ENCODE results near the gene RTEL1.
"Not testable (repeated sequence)": the region's sequence is repeated elsewhere in the genome, so short reads cannot be mapped to it uniquely, and the experiment has no call there.

RTEL1 gene

GRCh38 chr20:63660174-63660573 is 2.1 kb downstream of the RTEL1 start:
- not testable (repeated sequence) for ATAC-seq

GRCh38 chr20:63660622-63661021 is 2.5 kb downstream of the RTEL1 start:
- ATAC-seq, result no peak
- TF ChIP-seq ISL1 (CRISPR knock-in tag; IDR thresholded peaks at IDR 0.05), result no peak
- TF ChIP-seq TOX (CRISPR knock-in tag; IDR thresholded peaks at IDR 0.05; ENCODE audit: borderline replicate concordance), result no peak

- no peak for ATAC-seq
- no peak for TF ChIP-seq GLIS3 (CRISPR knock-in tag; IDR thresholded peaks at IDR 0.05)
- no peak for TF ChIP-seq ARNTL (CRISPR knock-in tag; IDR thresholded peaks at IDR 0.05; ENCODE audit: borderline replicate concordance, low read depth)
- no peak for TF ChIP-seq ISL1 (CRISPR knock-in tag; IDR thresholded peaks at IDR 0.05)
- TF ChIP-seq CSDC2 (CRISPR knock-in tag; IDR thresholded peaks at IDR 0.05), result no peak
- no peak for TF ChIP-seq TCF4 (CRISPR knock-in tag; IDR thresholded peaks at IDR 0.05; ENCODE audit: borderline replicate concordance)
- TF ChIP-seq ESRRG (CRISPR knock-in tag; IDR thresholded peaks at IDR 0.05), result no peak
Measured at GRCh38 chr20:63661108-63661507, 3.0 kb downstream of the RTEL1 start.

GRCh38 chr20:63661959-63662812 is 4.1 kb downstream of the RTEL1 start:
- ATAC-seq, result no peak
- TF ChIP-seq BACH2 (CRISPR knock-in tag; IDR thresholded peaks at IDR 0.05; ENCODE audit: borderline replicate concordance) (no peak), ISL1 (CRISPR knock-in tag; IDR thresholded peaks at IDR 0.05) (no peak), CSRNP3 (CRISPR knock-in tag; IDR thresholded peaks at IDR 0.05) (no peak), ZNF8 (CRISPR knock-in tag; IDR thresholded peaks at IDR 0.05) (no peak)

GRCh38 chr20:63662813-63663189 is 4.7 kb downstream of the RTEL1 start:
- TF ChIP-seq TCF4 (CRISPR knock-in tag; IDR thresholded peaks at IDR 0.05; ENCODE audit: borderline replicate concordance) (no peak), CSDC2 (CRISPR knock-in tag; IDR thresholded peaks at IDR 0.05) (no peak), TOX (CRISPR knock-in tag; IDR thresholded peaks at IDR 0.05; ENCODE audit: borderline replicate concordance) (no peak), PPARA (CRISPR knock-in tag; IDR thresholded peaks at IDR 0.05; ENCODE audit: borderline replicate concordance) (no peak), PATZ1 (CRISPR knock-in tag; IDR thresholded peaks at IDR 0.05; ENCODE audit: borderline replicate concordance) (no peak), GLIS3 (CRISPR knock-in tag; IDR thresholded peaks at IDR 0.05) (no peak), CREB5 (CRISPR knock-in tag; IDR thresholded peaks at IDR 0.05; ENCODE audit: low read depth) (no peak), OSR1 (CRISPR knock-in tag; IDR thresholded peaks at IDR 0.05) (no peak), ZFP3 (CRISPR knock-in tag; IDR thresholded peaks at IDR 0.05) (no peak), ISL1 (CRISPR knock-in tag; IDR thresholded peaks at IDR 0.05) (no peak), TSHZ2 (CRISPR knock-in tag; IDR thresholded peaks at IDR 0.05) (no peak), POU6F1 (CRISPR knock-in tag; IDR thresholded peaks at IDR 0.05; ENCODE audit: borderline replicate concordance, low read depth) (no peak), ESRRG (CRISPR knock-in tag; IDR thresholded peaks at IDR 0.05) (no peak), ZNF8 (CRISPR knock-in tag; IDR thresholded peaks at IDR 0.05) (no peak), ZFP30 (CRISPR knock-in tag; IDR thresholded peaks at IDR 0.05) (no peak), BACH2 (CRISPR knock-in tag; IDR thresholded peaks at IDR 0.05; ENCODE audit: borderline replicate concordance) (no peak), SNAI2 (CRISPR knock-in tag; IDR thresholded peaks at IDR 0.05) (no peak), CSRNP3 (CRISPR knock-in tag; IDR thresholded peaks at IDR 0.05) (no peak), ZNF70 (CRISPR knock-in tag; IDR thresholded peaks at IDR 0.05) (no peak), ZC3H10 (CRISPR knock-in tag; IDR thresholded peaks at IDR 0.05) (no peak)
- ATAC-seq, result no peak

All from SK-N-SH treated with all-trans-retinoic acid at 6 μM for 48 hours (cell line).